ENCODE data around the gene SIGLEC6.

GRCh38 chr19:51520728-51521127 lies 10.7 kb downstream of the SIGLEC6 start:
- TF ChIP-seq CTCF (IDR thresholded peaks at IDR 0.05) (no peak), POLR2AphosphoS5 (IDR thresholded peaks at IDR 0.05) (no peak), POLR2A (IDR thresholded peaks at IDR 0.05) (no peak), EP300 (IDR thresholded peaks at IDR 0.05) (no peak)

All from upper lobe of left lung (tissue), 4 donors.